Cardiac fibroblast (primary cell): ENCODE measurements around the gene CERS1.

Experiments used
- DNase-seq, 2 donors: peaks; one replicate each; pipeline versions ENCODE4 v3.0.0 to v3.0.0-alpha.2; 2010; ENCODE audit warnings: low read depth in 2 of 2
- H3K4me3 ChIP-seq, 2 donors: replicated peaks in 1 of 2; 1 replicate in 1 of 2; 2 replicates in 1 of 2; pipeline ENCODE4 v1.5.1; 2011; ENCODE audit warnings: low read depth in 2 of 2, low read length in 2 of 2, mild to moderate bottlenecking in 2 of 2, moderate library complexity in 1 of 2
- CTCF ChIP-seq: IDR thresholded peaks from one replicate; pipeline ENCODE4 v1.5.1; 2011; ENCODE audit warnings: low read depth, mild to moderate bottlenecking, low read length, inconsistent platforms

CERS1 gene

GRCh38 chr19:18843960-18844359, 52.0 kb downstream of the CERS1 start:
- DNase-seq, result no peak
- H3K4me3 ChIP-seq, result no peak overlapping the region
- no peak for TF ChIP-seq CTCF

- no peak for TF ChIP-seq CTCF
- no peak overlapping the region for H3K4me3 ChIP-seq
- peak in 1 of 2 donors; percentile 32 for DNase-seq
Measured at GRCh38 chr19:18842166-18842565, 53.8 kb downstream of the CERS1 start.

GRCh38 chr19:18841400-18841799, 54.6 kb downstream of the CERS1 start:
- no peak overlapping the region for H3K4me3 ChIP-seq
- TF ChIP-seq CTCF, result no peak
- DNase-seq, result no peak

- no peak for DNase-seq
- no peak for TF ChIP-seq CTCF
- H3K4me3 ChIP-seq, result no peak overlapping the region
Measured at GRCh38 chr19:18840288-18841267, 55.4 kb downstream of the CERS1 start.

- no peak overlapping the region for H3K4me3 ChIP-seq
- TF ChIP-seq CTCF, result no peak
- DNase-seq, result peak in 1 of 2 donors; percentile 37
Measured at GRCh38 chr19:18839465-18840287, 56.3 kb downstream of the CERS1 start.

GRCh38 chr19:18834644-18834984, 61.3 kb downstream of the CERS1 start:
- DNase-seq, result no peak
- no peak overlapping the region for H3K4me3 ChIP-seq
- TF ChIP-seq CTCF, result no peak
